Body of pancreas (tissue), 4 donors: ENCODE measurements around the gene POLR2J.

Experiments used
- POLR2A ChIP-seq, 3 donors: fragments of 450-650 bp; IDR thresholded peaks; one replicate each; pipeline ENCODE4 v1.6.1; 2016; ENCODE audit warnings: antibody characterized with exemption in 3 of 3, mild to moderate bottlenecking in 2 of 3
- TF ChIP-seq, protein P1 (sequence below), 7 experiments: fragments of 450-650 bp in 4 of 7; fragments of 200-600 bp in 3 of 7; sonication (generic) in 3 of 7; IDR thresholded peaks; one replicate each; pipeline ENCODE4 v1.5.1; 2016 to 2019; ENCODE audit warnings: antibody characterized with exemption in 7 of 7

DNA sequence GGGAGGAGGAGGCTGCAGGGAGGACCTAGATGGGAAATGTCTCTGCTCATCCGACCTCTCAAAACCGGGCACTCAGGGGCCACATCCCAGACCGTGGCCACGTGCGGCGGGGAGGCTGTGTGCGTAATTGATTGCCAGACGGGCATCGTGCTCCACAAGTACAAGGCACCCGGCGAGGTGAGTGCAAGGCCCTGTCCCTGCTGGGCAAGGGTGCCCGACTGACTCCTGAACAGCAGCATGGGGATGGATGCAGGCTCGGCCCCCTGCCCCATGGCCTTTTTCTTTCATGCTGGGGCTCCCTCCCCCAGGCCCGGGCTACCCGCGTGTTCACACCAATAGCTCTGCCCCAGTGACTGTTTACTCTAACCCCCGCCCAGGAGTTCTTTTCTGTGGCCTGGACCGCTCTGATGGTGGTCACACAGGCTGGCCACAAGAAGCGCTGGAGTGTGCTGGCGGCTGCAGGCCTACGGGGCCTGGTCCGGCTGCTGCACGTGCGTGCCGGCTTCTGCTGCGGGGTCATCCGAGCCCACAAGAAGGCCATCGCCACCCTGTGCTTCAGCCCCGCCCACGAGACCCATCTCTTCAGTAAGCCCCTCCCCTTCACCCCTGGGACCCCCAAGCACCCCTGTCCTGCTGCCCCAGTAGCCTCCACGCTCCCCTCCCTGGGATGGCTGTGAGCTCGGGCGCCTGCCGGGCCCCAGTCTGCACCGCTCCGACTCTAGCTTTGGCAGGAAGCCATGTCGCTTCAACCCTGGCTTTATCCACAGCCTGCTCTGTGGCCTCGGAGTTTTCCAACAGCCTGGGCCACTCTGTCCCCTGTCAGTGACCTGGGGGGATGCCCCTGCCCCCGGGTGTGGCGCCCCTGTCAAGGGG lies 10.0 kb downstream of the POLR2J start:
- TF ChIP-seq, protein P1, sequence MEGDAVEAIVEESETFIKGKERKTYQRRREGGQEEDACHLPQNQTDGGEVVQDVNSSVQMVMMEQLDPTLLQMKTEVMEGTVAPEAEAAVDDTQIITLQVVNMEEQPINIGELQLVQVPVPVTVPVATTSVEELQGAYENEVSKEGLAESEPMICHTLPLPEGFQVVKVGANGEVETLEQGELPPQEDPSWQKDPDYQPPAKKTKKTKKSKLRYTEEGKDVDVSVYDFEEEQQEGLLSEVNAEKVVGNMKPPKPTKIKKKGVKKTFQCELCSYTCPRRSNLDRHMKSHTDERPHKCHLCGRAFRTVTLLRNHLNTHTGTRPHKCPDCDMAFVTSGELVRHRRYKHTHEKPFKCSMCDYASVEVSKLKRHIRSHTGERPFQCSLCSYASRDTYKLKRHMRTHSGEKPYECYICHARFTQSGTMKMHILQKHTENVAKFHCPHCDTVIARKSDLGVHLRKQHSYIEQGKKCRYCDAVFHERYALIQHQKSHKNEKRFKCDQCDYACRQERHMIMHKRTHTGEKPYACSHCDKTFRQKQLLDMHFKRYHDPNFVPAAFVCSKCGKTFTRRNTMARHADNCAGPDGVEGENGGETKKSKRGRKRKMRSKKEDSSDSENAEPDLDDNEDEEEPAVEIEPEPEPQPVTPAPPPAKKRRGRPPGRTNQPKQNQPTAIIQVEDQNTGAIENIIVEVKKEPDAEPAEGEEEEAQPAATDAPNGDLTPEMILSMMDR (IDR thresholded peaks at IDR 0.05) = no peak
- TF ChIP-seq POLR2A (IDR thresholded peaks at IDR 0.05) = no peak
